ENCODE results near the gene THAP5. TPM values are rescaled to one million over a fixed set of nuclear protein-coding genes. Genes with fewer than 3 reads are reported as not detected.

THAP5 gene
- polyA plus RNA-seq, 1 of the 3 experiments (the other 2 are of a cell fraction) = 4.2 TPM

DNA sequence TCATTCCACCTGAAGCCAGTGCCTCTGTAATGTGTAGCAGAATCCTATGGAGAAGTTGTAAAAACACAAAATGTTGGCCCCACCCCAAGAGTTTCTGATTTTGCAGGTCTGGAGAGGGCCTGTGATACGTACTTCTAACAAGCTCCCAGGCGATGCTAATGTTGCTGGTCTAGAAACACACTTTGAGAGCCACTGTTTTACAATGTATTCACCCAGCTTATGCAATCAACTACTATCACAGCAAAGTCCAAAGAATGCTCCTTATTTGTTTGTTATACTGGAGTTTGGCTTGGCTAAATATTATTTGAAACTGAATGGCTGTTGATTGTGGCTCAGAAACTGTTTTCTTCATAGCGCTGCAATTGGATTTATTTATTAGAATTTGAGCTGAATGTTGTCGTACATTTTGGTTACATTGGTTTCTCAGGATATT, 44.5 kb upstream of the THAP5 start:
- CTCF ChIA-PET = interaction anchor here (0.7 to 1.5 kb wide), 14 partner anchors 8 to 359 kb away, joined by 3 to 7 read pairs (median 4); no protein-coding TSS in a partner anchor
- Histone ChIP-seq H3K4me3 (ENCODE audit: low read depth in 2 of 2, low read length in 1 of 2) (no peak overlapping the region), H3K79me2 (ENCODE audit: insufficient read depth) (no peaks in the 10 kb centered on the region), H3K27me3 (ENCODE audit: insufficient read depth) (no peaks in the 10 kb centered on the region; the same call in 1 of the 2 replicates), H3K36me3 (replicated peaks in 1 of 2; ENCODE audit: control insufficient read depth in 1 of 2, insufficient read depth in 2 of 2, low read length in 1 of 2) (no peaks in the 10 kb centered on the region), H3K4me2 (no peak overlapping the region), H3F3A (replicated peaks; ENCODE audit: insufficient read depth) (no peaks in the 10 kb centered on the region), H4K20me1 (ENCODE audit: insufficient read depth) (no peaks in the 10 kb centered on the region), H3K9me3 (no peaks in the 10 kb centered on the region), H3K9me2 (no peaks in the 10 kb centered on the region), H3K4me1 (ENCODE audit: control insufficient read depth in 1 of 2, insufficient read depth in 2 of 2, low read depth in 1 of 2, low read length in 1 of 2) (no peaks in the 10 kb centered on the region), H3K27ac (ENCODE audit: low read depth in 2 of 2, low read length in 1 of 2) (no peak overlapping the region), H3K9ac (no peak overlapping the region), H2AFZ (ENCODE audit: low read depth) (no peak overlapping the region)
- TF ChIP-seq FOXJ3 (CRISPR knock-in tag; IDR thresholded peaks at IDR 0.05) (no peak), EP300 (IDR thresholded peaks at IDR 0.05; ENCODE audit: borderline replicate concordance in 1 of 2, low read depth in 1 of 2, low read length in 1 of 2) (no peak), RFX5 (IDR thresholded peaks at IDR 0.05; ENCODE audit: low read length) (no peak), TEAD4 (IDR thresholded peaks at IDR 0.05; ENCODE audit: borderline replicate concordance, insufficient read depth) (no peak), EZH2phosphoT487 (IDR thresholded peaks at IDR 0.05; ENCODE audit: borderline replicate concordance, low read depth) (no peak), SIN3A (IDR thresholded peaks at IDR 0.05; ENCODE audit: borderline replicate concordance, low read depth, low read length) (no peak), NRF1 (IDR thresholded peaks at IDR 0.05; ENCODE audit: low read depth, low read length) (no peak), GATA2 (CRISPR knock-in tag; IDR thresholded peaks at IDR 0.05) (no peak), MAX (IDR thresholded peaks at IDR 0.05; ENCODE audit: low read depth) (no peak), FOSL2 (IDR thresholded peaks at IDR 0.05; ENCODE audit: borderline replicate concordance, low read depth) (no peak), CHD2 (IDR thresholded peaks at IDR 0.05; ENCODE audit: low read length, partially characterized antibody) (no peak), TCF12 (IDR thresholded peaks at IDR 0.05) (no peak), TAF1 (IDR thresholded peaks at IDR 0.05; ENCODE audit: borderline replicate concordance, low read depth, low read length) (no peak), USF2 (IDR thresholded peaks at IDR 0.05; ENCODE audit: borderline replicate concordance, low read depth, low read length) (no peak), SMC3 (IDR thresholded peaks at IDR 0.05; ENCODE audit: low read depth, low read length) (no peak)
- TF ChIP-seq, protein P1, sequence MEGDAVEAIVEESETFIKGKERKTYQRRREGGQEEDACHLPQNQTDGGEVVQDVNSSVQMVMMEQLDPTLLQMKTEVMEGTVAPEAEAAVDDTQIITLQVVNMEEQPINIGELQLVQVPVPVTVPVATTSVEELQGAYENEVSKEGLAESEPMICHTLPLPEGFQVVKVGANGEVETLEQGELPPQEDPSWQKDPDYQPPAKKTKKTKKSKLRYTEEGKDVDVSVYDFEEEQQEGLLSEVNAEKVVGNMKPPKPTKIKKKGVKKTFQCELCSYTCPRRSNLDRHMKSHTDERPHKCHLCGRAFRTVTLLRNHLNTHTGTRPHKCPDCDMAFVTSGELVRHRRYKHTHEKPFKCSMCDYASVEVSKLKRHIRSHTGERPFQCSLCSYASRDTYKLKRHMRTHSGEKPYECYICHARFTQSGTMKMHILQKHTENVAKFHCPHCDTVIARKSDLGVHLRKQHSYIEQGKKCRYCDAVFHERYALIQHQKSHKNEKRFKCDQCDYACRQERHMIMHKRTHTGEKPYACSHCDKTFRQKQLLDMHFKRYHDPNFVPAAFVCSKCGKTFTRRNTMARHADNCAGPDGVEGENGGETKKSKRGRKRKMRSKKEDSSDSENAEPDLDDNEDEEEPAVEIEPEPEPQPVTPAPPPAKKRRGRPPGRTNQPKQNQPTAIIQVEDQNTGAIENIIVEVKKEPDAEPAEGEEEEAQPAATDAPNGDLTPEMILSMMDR (IDR thresholded peaks at IDR 0.05) = no peak
- TF ChIP-seq, protein P2, sequence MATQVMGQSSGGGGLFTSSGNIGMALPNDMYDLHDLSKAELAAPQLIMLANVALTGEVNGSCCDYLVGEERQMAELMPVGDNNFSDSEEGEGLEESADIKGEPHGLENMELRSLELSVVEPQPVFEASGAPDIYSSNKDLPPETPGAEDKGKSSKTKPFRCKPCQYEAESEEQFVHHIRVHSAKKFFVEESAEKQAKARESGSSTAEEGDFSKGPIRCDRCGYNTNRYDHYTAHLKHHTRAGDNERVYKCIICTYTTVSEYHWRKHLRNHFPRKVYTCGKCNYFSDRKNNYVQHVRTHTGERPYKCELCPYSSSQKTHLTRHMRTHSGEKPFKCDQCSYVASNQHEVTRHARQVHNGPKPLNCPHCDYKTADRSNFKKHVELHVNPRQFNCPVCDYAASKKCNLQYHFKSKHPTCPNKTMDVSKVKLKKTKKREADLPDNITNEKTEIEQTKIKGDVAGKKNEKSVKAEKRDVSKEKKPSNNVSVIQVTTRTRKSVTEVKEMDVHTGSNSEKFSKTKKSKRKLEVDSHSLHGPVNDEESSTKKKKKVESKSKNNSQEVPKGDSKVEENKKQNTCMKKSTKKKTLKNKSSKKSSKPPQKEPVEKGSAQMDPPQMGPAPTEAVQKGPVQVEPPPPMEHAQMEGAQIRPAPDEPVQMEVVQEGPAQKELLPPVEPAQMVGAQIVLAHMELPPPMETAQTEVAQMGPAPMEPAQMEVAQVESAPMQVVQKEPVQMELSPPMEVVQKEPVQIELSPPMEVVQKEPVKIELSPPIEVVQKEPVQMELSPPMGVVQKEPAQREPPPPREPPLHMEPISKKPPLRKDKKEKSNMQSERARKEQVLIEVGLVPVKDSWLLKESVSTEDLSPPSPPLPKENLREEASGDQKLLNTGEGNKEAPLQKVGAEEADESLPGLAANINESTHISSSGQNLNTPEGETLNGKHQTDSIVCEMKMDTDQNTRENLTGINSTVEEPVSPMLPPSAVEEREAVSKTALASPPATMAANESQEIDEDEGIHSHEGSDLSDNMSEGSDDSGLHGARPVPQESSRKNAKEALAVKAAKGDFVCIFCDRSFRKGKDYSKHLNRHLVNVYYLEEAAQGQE (IDR thresholded peaks at IDR 0.05; ENCODE audit: low read depth, low read length) = no peak
- POLR2A ChIA-PET = no interaction called here
- WGBS (ENCODE audit: low lambda C conversion rate) = 74% methylated on average over 4 of the region's 4 CpGs
- no peak for DNase-seq
